PC-3 (cell line): ENCODE measurements around the gene FAAP100. TPM values are rescaled to one million over a fixed set of nuclear protein-coding genes. Genes with fewer than 3 reads are reported as not detected.
A peak's percentile ranks its signal among the peaks of the same experiment; 100 is the strongest.

Experiments
- ATAC-seq: fragments of 200-7000 bp; cut with Tn5 transposase; 2 replicates; pipeline ENCODE4 v1.9.1; 2020; ENCODE audit warnings: mild to moderate bottlenecking, moderate library complexity
- BruUV-seq: library from RNA; stranded (reverse); fragments of 400-500 nt; replicated peaks from 2 replicates; lab custom pipeline; 2021; lab: Mats Ljungman, UMichigan
- CTCF ChIA-PET: fragments of 300-600 bp; sonication (Branson Sonifier 250); formaldehyde crosslinking; loops from one replicate; lab custom pipeline; 2022; ENCODE audit warnings: antibody characterized with exemption; lab: Charles Lee
- POLR2A ChIA-PET: fragments of 300-600 bp; sonication (Branson Sonifier 250); formaldehyde crosslinking; loops from one replicate; lab custom pipeline; 2022; ENCODE audit warnings: antibody characterized with exemption; ENCODE audit not compliant: unreplicated experiment; lab: Charles Lee
- DNase-seq: peaks from one replicate; pipeline ENCODE4 v3.0.0-alpha.2; 2015
- H2AFZ ChIP-seq: fragments of 300-600 bp; sonication (generic); 2 replicates; pipeline ENCODE4 v1.6.0; 2016; ENCODE audit warnings: antibody characterized with exemption, low read length
- H3F3A ChIP-seq: fragments of 300-600 bp; sonication (generic); one replicate; pipeline ENCODE4 v1.6.0; 2017; ENCODE audit warnings: antibody characterized with exemption, low read length, control low read depth, mild to moderate bottlenecking; ENCODE audit not compliant: unreplicated experiment
- H3K27ac ChIP-seq: fragments of 300-600 bp; sonication (generic); 2 replicates; pipeline ENCODE4 v1.5.1; 2016; ENCODE audit warnings: mild to moderate bottlenecking, low read length
- H3K27me3 ChIP-seq: fragments of 300-600 bp; sonication (generic); 2 replicates; pipeline ENCODE4 v1.6.1; 2016; ENCODE audit warnings: low read length, mixed read lengths
- H3K36me3 ChIP-seq: fragments of 300-600 bp; sonication (generic); 2 replicates; pipeline ENCODE4 v1.6.1; 2016; ENCODE audit warnings: low read depth, mixed run types, low read length, mixed read lengths
- H3K4me1 ChIP-seq: fragments of 300-600 bp; sonication (generic); 2 replicates; pipeline ENCODE4 v1.5.1; 2016; ENCODE audit warnings: low read length; ENCODE audit not compliant: insufficient read depth
- H3K4me2 ChIP-seq: fragments of 300-600 bp; sonication (generic); 2 replicates; pipeline ENCODE4 v1.6.0; 2016; ENCODE audit warnings: low read length
- H3K4me3 ChIP-seq: fragments of 300-600 bp; sonication (generic); 2 replicates; pipeline ENCODE4 v1.5.1; 2016; ENCODE audit warnings: mild to moderate bottlenecking, low read length, mixed read lengths
- H3K79me2 ChIP-seq: fragments of 300-600 bp; sonication (generic); 2 replicates; pipeline ENCODE4 v1.6.1; 2017; ENCODE audit warnings: low read length, mixed read lengths
- H3K9ac ChIP-seq: fragments of 300-600 bp; sonication (generic); 2 replicates; pipeline ENCODE4 v1.6.0; 2016; ENCODE audit warnings: mild to moderate bottlenecking, low read length
- H3K9me2 ChIP-seq: fragments of 300-600 bp; sonication (generic); replicated peaks from 2 replicates; pipeline ENCODE4 v1.6.1; 2016; ENCODE audit warnings: mixed run types, low read length, mixed read lengths
- H3K9me3 ChIP-seq: fragments of 300-600 bp; sonication (generic); 2 replicates; pipeline ENCODE4 v1.6.1; 2016; ENCODE audit warnings: low read length, mixed read lengths
- H4K20me1 ChIP-seq: fragments of 300-600 bp; sonication (generic); 2 replicates; pipeline ENCODE4 v1.6.1; 2016; ENCODE audit warnings: low read length, mixed read lengths
- CTCF ChIP-seq: fragments of 300-600 bp; sonication (generic); conservative IDR thresholded peaks from 2 replicates; pipeline ENCODE4 v1.5.1; 2017; ENCODE audit warnings: antibody characterized with exemption, low read depth, mild to moderate bottlenecking, low read length
- EZH2 ChIP-seq: fragments of 300-600 bp; sonication (generic); IDR thresholded peaks from one replicate; pipeline ENCODE4 v1.6.1; 2017; ENCODE audit warnings: antibody characterized with exemption, mild to moderate bottlenecking, low read length; ENCODE audit not compliant: unreplicated experiment
- EZH2phosphoT487 ChIP-seq: fragments of 300-600 bp; sonication (generic); IDR thresholded peaks from 2 replicates; pipeline ENCODE4 v1.6.1; 2018; ENCODE audit warnings: mild to moderate bottlenecking, antibody characterized with exemption, low read length, borderline replicate concordance
- intact Hi-C: fragments of 100-400 bp; cut with micrococcal nuclease; formaldehyde crosslinking; loops from 2 replicates; pipeline ENCODE4 v1.9.0; 2023
- total RNA-seq: library from RNA; depleted of rRNA; stranded (reverse); fragments of >200 nt; gene quantifications from 2 replicates; pipeline ENCODE4 v1.2.3, GENCODE V29; 2014

The FAAP100 gene
- total RNA-seq, 1 experiment from 2014 or later = 23.3 TPM

- Histone ChIP-seq H4K20me1 (peaks cover 73% of the 10 kb centered on the region), H3K9me2 (no peaks in the 10 kb centered on the region), H3K36me3 (peaks cover 50% of the 10 kb centered on the region), H3K27ac (no peak overlapping the region), H3K9ac (no peak overlapping the region), H3K4me1 (peaks cover 37% of the 10 kb centered on the region), H2AFZ (no peak overlapping the region), H3F3A (peaks cover 12% of the 10 kb centered on the region), H3K4me2 (no peak overlapping the region), H3K27me3 (no peaks in the 10 kb centered on the region), H3K79me2 (peaks cover 28% of the 10 kb centered on the region), H3K4me3 (no peak overlapping the region), H3K9me3 (no peaks in the 10 kb centered on the region)
- POLR2A ChIA-PET = no interaction called here
- intact Hi-C loops = no loop called here
- ATAC-seq = no peak
- TF ChIP-seq EZH2 = no peak
- no peak for TF ChIP-seq EZH2phosphoT487
- no peak for TF ChIP-seq CTCF
- no TSS peak for BruUV-seq
- DNase-seq = no peak
- CTCF ChIA-PET = no interaction called here
Observed at GRCh38 chr17:81582749-81583148, 30.6 kb upstream of the FAAP100 start.

GRCh38 chr17:81582341-81582740, 30.2 kb upstream of the FAAP100 start:
- DNase-seq (peak; percentile 10), ATAC-seq (no peak)
- H3F3A ChIP-seq = peaks cover 14% of the 10 kb centered on the region
- H3K9me2 ChIP-seq = no peaks in the 10 kb centered on the region
- H3K36me3 ChIP-seq = peaks cover 50% of the 10 kb centered on the region
- H3K79me2 ChIP-seq = peaks cover 28% of the 10 kb centered on the region
- no peak overlapping the region for H2AFZ ChIP-seq
- H3K27ac ChIP-seq = no peak overlapping the region
- CTCF ChIA-PET = no interaction called here
- no peaks in the 10 kb centered on the region for H3K27me3 ChIP-seq
- TF ChIP-seq CTCF (no peak), EZH2phosphoT487 (no peak), EZH2 (no peak)
- H4K20me1 ChIP-seq = peaks cover 77% of the 10 kb centered on the region
- no peak overlapping the region for H3K9ac ChIP-seq
- no peak overlapping the region for H3K4me3 ChIP-seq
- intact Hi-C loops = no loop called here
- no peaks in the 10 kb centered on the region for H3K9me3 ChIP-seq
- H3K4me1 ChIP-seq = peaks cover 41% of the 10 kb centered on the region
- H3K4me2 ChIP-seq = no peak overlapping the region
- no TSS peak for BruUV-seq
- POLR2A ChIA-PET = no interaction called here

GRCh38 chr17:81581758-81582157, 29.6 kb upstream of the FAAP100 start:
- H3K9me3 ChIP-seq = no peaks in the 10 kb centered on the region
- H3K9me2 ChIP-seq = no peaks in the 10 kb centered on the region
- CTCF ChIA-PET = no interaction called here
- H3K27ac ChIP-seq = no peak overlapping the region
- intact Hi-C loops = no loop called here
- POLR2A ChIA-PET = no interaction called here
- ATAC-seq = no peak
- H4K20me1 ChIP-seq = peaks cover 78% of the 10 kb centered on the region
- no TSS peak for BruUV-seq
- no peak overlapping the region for H3K4me2 ChIP-seq
- H3F3A ChIP-seq = peaks cover 15% of the 10 kb centered on the region
- DNase-seq = no peak
- H3K27me3 ChIP-seq = no peaks in the 10 kb centered on the region
- H3K4me3 ChIP-seq = no peak overlapping the region
- peaks cover 47% of the 10 kb centered on the region for H3K4me1 ChIP-seq
- H2AFZ ChIP-seq = no peak overlapping the region
- TF ChIP-seq EZH2 = no peak
- no peak for TF ChIP-seq CTCF
- TF ChIP-seq EZH2phosphoT487 = no peak
- no peak overlapping the region for H3K9ac ChIP-seq
- peaks cover 28% of the 10 kb centered on the region for H3K79me2 ChIP-seq
- H3K36me3 ChIP-seq = peaks cover 46% of the 10 kb centered on the region
